Stimulated activated CD8-positive, alpha-beta memory T cell treated with anti-CD3 and anti-CD28 coated beads, Interleukin-7, amount 100 ng/mL, for 4 hours (primary cell): Measurements from ENCODE around the gene RIMS3.

Source experiments
- DNase-seq, 2 donors: peaks; one replicate each; pipeline ENCODE4 v3.0.0-alpha.2; 2020; ENCODE audit warnings: low read depth in 2 of 2

RIMS3 gene

GRCh38 chr1:40691538-40692428, 26.3 kb upstream of the RIMS3 start, which contains the start of gene NFYC:
NFYC (plus strand) TSS chr1:40691704; CDS start chr1:40738844, 47,140 bp downstream.
- peak; percentile 91 to 95 for DNase-seq

- no peak for DNase-seq
Measured at GRCh38 chr1:40690771-40691537, 25.5 kb upstream of the RIMS3 start.

GRCh38 chr1:40689737-40690136, 24.3 kb upstream of the RIMS3 start:
- DNase-seq = no peak

GRCh38 chr1:40687661-40688060, 22.2 kb upstream of the RIMS3 start:
- DNase-seq = no peak

DNA sequence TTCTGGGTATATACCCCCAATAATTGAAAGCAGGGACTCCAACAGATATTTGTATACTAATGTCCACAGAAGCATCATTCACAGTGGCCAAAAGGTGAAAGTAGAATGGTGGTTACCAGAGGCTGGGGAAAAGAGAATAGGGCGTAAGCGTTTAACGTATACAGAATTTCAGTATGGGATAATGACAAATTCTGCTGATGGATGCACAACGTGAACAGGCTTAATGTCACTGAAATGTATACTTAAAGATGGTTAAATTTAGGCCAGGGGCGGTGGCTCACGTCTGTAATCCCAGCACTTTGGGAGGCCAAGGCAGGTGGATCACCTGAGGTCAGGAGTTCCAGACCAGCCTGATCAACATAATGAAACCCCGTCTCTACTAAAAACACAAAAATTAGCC, 21.6 kb upstream of the RIMS3 start:
- DNase-seq = no peak

GRCh38 chr1:40684669-40685068, 19.2 kb upstream of the RIMS3 start:
- no peak for DNase-seq

DNA sequence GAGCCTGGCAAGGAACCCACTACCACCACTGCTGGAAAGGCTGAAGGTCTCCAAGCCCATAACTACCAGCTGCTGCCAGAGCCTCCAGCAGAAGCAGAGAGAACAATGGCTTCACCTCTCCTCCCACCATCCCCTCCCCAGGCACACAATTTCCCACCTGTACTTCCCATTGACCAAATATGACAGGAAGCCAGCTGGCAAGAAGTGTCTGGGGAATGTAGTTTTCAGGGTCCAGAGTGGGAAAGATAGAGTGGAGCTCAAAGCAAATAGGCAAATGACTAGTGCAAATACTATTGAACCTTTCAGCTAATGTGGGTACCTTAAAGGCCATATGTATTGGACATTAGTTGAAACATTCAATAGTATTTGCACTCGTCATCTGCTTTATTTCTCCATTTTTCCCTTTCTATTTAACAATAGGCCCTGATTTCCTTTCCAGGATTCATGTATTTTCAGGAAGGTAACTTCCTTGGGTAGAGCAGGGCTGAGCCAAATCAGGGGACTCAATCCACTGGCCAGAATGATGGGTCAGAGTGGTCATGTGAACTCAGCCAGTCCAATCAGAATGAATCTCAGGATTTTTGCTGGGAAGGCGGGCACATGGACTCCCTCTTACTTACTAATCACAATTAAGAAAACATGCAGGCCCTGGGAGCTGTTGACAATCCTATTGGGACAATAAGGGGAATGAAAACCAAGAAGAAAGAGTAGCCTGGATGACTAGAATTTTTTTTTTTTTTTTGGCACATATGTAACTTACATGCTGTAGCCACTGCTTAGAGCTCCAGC, 13.9 kb upstream of the RIMS3 start:
- no peak for DNase-seq

- no peak for DNase-seq
Measured at GRCh38 chr1:40676501-40676900, 11.0 kb upstream of the RIMS3 start.

- no peak for DNase-seq
Measured at GRCh38 chr1:40673452-40673851, 8.0 kb upstream of the RIMS3 start.

GRCh38 chr1:40668769-40669525, 3.5 kb upstream of the RIMS3 start:
- DNase-seq = peak; percentile 64 to 74

GRCh38 chr1:40664791-40665190, 691 bp downstream of the RIMS3 start:
- no peak for DNase-seq

- no peak for DNase-seq
Measured at GRCh38 chr1:40664167-40664537, 1.3 kb downstream of the RIMS3 start.

- no peak for DNase-seq
Measured at GRCh38 chr1:40663324-40664166, 1.9 kb downstream of the RIMS3 start.

GRCh38 chr1:40662864-40663263, 2.6 kb downstream of the RIMS3 start:
- peak in 1 of 2 donors; percentile 5 for DNase-seq

- DNase-seq = no peak
Measured at GRCh38 chr1:40662151-40662550, 3.3 kb downstream of the RIMS3 start.

DNA sequence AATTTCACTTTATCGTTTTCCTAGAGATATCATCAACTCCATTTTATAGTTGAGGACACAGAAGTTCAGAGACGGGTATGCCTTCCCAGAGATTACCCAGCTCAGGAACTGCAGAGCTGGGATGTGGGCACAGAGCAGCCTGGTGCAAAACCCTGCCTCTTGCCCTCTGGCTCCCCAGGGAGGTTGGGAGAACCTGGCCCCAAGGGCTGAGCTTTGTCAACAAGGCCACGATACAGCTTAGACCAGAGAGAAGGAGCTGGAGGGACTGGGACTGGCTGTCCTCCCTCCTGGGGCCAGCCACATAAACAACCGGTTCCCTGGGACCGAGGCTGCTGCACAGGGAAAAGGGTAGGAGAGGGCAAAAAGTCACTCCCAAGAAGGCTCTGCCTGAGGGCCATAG, 3.8 kb downstream of the RIMS3 start:
- no peak for DNase-seq

DNA sequence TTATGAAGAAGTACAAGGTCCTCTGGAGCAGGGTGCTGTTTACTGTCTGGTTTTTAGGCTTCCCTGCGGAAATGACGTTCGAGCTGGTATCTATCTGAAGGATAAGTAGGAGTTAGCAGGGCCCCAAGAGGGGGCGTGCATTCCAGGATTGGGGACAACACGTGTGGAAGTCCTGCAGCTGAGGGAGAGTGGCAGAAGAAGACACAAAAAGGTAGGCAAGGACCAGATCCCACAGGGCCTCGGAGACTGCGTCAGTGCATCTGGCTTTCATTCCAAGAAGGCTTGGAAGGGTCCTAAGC, 5.9 kb downstream of the RIMS3 start:
- DNase-seq = no peak

DNA sequence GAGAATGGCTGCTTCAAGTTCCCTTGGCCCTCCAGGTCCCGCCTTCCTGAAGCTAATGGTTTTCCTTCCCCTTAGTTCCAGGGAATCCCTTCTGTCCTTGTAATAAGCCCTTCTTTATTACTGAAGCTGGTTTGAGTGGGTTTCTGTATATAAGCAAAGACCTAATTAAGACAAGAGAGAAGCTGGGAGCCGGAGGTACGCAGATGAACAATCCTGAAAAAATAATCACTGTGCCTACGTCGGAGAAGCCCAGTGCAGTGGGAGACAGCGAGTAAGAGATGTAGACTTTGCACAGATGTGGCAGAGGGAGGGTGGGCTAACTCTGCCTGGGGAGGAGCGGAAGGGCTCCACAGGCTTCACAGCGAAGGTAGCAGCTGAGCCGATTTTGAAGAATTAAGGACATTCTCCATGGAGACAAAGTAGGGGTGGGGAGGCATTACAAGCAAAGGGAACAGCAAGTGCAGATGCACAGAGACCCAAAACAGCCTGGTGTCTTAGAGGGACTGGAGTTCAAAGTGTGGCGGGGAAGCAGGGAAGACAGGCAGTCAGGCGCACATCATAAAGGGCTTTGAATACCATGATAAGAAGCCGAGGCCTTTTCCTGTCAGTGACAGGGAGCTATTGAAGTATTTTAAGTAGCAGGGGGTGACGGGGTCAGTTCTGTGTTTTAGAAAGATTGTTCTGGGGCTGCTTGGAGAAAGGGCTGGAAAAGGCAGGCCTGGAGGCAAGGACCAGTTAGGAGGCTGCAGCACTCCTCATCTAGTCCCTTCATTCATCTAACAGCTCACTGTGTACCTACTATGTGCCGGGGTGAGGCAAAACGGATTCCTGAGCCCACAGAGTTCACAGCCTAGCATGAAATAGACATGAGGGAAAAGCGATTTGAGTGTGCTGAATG, 6.5 kb downstream of the RIMS3 start:
- no peak for DNase-seq

DNA sequence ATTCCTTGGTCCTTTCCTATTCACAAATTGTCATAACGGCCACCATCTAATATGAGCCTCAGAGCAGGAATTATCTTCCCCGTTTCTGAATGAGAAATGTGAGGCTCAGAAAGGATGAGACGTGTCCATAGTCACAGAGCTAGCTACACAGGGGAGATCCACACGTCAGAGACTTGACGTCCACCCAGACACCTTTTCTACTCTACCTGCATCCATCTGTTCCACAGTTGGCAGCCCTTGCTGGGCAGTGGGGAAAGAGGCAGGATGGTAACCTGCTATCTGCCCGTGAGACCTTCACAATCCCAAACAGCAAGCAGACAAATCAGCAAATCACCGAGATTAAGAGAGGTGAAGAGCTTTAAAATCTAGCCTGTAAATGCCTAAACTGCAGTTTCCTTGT, 8.4 kb downstream of the RIMS3 start:
- no peak for DNase-seq
